HG03442 (cell line): ENCODE data around the gene UBE2I.

ENCODE experiments used
- ATAC-seq: cut with Tn5 transposase; IDR thresholded peaks from one replicate; pipeline ENCODE4 v1.9.1; 2021; ENCODE audit warnings: mild to moderate bottlenecking, moderate library complexity; ENCODE audit not compliant: unreplicated experiment

Gene UBE2I

DNA sequence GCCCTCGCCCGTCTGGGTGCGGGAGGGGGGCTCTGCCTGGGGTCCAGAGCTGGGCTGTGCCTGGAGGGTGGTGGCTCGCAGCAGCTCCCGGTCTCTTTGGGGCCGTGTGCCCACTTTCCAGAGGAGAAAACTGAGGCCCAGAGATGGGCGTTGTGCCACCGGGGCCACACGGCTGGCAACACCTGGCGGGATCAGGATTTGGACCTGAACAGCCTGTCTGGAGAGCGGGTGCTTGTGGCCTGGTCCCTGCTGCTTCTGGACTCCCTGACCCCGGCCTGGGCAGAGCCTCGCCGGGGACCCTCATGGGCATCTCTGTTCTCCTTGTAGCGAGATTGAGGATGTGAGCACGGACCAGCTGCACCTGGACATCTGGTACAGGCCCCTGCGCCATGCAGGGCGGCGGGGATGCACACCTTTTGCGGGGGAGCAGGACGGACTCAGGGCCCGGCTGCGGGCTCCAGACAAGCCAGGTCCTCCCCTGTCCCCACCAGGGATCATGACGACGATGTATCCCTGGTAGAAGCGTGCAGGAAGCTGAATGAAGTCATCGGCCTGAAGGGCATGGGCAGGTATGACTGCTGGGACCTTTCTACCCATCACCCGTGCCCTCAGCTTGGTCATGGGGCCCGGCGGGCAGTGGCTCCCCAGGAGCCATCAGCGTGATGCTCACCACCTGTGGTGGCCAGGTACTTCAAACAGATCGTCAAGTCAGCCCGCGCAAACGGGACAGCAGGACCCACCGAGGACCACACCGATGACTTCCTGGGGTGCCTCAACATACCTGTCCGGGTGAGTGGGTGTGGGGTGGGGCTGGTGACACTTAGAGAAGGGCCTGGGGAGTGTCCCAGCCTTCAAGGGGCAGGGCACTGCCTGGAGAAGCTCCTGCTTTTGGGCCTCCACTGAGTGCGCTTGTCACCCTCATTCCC is 32.3 kb downstream of the UBE2I start:
- no peak for ATAC-seq

DNA sequence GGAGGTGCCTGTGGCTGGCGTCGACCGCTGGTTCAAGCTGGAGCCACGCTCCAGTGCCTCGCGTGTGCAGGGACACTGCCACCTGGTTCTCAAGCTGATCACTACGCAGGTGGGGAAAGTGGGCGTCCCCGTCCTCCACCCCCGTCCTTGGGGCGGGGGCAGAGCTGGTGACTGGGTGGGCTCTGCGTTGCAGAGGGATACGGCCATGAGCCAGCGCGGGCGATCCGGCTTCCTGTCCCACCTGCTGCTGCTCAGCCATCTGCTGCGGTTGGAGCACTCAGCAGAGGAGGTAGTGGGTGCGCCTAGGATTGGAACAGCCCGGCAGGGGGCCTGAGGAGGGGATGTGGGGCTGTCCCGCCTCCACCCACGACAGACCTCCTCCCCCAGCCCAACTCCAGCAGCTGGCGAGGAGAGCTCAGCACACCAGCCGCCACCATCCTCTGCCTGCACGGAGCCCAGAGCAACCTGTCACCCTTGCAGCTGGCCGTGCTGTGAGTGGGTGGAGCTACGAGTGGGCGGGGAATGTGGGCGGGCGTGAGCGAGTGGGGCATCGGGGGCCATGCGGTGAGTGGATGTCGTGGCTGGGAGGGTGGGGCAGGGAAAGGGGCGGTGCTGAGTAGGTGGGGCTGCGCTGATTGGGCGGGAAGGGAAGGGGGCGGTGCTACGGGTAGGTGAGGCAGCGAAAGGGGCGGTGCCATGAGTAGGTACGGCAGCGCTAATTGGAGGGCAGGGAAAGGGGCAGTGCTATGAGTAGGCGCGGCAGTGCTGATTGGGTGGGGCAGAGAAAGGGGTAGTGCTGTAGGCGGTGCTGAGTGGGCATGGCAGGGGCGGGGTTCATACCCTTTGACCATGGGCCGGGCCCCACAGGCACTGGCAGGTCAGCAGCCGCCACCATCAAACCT is 33.3 kb downstream of the UBE2I start:
- peak; percentile 85 for ATAC-seq

GRCh38 chr16:1343428-1344242 is 34.2 kb downstream of the UBE2I start:
- ATAC-seq: peak; percentile 11

DNA sequence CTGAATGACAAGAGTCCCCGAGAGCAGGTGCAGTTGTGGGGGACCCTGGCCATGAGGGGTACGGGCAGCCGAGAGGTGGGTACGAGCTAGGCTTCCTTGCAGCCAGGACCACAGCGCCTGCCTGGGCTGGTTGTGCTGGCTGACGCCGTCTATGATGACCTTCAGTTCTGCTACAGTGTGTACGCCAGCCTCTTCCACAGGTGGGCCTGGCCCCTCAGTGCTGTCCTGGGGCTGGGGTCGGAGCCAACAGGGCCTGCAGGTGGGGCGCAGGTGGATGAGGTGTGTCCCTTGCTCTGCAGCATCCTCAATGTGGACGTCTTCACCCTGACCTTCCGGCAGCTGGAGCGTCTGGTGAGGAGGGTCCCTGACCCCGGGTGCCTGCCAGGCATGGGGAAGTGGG is 35.1 kb downstream of the UBE2I start:
- ATAC-seq: no peak

DNA sequence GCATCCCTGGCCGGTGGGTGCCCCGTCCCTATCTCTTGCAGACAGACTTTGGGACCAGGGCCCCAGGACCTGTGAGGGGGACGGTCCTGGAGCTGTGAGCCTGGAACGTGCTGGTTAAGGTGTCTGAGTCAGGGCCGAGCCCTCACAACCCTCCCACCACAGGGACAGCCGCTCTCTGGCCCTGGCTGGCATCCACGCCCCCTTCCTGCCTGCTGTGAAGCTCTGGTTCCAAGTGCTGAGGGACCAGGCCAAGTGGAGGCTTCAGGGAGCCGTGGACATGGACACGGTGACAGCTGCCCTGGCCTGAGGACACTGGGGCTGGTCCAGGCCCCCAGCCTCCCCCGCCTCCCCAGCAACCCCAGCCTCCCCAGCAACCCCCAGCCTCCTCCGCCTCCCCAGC is 35.7 kb downstream of the UBE2I start:
- no peak for ATAC-seq

- ATAC-seq: no peak
These were observed 36.4 kb downstream of the UBE2I start for GRCh38 chr16:1345651-1346421.

DNA sequence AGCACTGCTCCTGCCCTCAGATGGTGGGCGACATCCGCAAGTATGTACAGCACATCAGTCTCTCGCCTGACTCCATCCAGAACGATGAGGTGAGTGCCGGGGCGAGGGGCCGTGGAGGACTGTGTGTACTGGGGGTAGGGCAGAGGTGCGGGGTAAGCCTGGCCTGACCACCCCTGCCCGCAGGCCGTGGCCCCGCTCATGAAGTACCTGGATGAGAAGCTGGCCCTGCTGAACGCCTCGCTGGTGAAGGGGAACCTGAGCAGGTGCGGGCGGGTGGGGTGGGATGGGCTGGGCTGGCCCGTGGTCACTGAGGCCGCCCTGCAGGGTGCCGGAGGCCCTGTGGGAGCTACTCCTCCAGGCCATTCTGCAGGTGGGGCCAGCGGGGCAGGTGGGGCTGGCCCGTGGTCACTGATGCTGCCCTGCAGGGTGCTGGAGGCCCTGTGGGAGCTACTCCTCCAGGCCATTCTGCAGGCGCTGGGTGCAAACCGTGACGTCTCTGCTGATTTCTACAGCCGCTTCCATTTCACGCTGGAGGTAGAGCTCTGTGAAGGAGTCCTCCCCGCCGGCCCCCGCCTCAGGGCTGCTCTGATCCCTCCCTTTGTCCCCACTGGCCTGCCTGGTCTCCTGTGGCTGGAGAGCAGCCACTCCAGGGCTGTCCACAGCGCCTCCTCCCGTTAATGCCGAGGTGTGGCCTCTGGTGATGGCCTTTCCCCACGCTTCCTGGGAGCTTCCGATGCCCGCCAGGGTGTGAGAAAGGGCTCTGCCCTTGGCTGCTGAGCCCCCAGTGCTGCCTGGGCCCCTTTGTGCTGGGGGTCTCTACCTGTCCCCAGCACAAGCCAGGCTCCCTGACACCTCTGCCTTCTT is 37.2 kb downstream of the UBE2I start:
- no peak for ATAC-seq

- ATAC-seq: no peak
These were observed 37.9 kb downstream of the UBE2I start for GRCh38 chr16:1347286-1347855.

- ATAC-seq: no peak
These were observed 38.5 kb downstream of the UBE2I start for GRCh38 chr16:1347962-1348361.

DNA sequence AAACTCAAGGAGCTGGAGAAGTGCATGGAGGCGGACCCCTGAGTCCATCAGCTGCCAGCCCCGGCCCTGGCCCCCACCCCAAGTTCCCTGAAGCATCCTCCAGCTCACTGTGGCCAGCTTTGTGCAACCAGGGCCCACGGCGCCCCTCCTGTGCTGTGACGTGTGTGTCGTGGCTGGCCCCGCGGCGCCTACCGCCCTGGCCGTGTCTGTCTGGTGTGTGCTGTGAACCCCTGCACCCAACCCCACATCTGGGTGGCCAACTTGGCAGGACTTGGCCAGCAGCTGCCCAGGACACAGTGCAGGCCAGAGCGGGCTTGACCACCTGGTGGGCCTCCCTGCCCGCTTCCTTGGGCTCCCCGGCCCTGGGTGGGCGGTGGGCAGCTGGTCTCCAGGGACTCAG is 39.0 kb downstream of the UBE2I start:
- ATAC-seq: no peak

- no peak for ATAC-seq
These were observed 39.5 kb downstream of the UBE2I start for GRCh38 chr16:1348926-1349325.

GRCh38 chr16:1349351-1349750 is 39.9 kb downstream of the UBE2I start:
- ATAC-seq: no peak

DNA sequence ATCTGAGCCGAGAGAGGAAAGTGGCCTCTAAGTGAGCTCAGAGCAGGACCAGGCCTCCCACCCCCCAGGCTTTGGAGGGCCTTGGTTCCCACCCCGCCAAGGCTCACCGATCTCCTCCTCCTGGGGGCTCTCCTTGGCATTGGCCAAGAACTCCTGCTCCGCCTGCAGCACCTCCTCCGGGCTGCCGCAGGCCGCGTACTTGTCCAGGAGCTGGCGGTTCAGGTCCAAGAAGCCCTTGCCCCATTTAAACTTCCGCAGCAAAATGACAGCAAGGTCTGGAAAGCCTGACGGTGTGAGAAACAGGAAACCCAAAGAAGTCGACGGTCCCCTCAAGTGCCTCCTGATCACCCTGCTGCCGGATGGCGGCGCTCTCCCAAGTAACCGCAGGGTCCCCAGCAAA is 40.5 kb downstream of the UBE2I start:
- no peak for ATAC-seq

GRCh38 chr16:1350691-1351090 is 41.3 kb downstream of the UBE2I start:
- ATAC-seq: no peak

GRCh38 chr16:1351215-1351581 is 41.8 kb downstream of the UBE2I start:
- no peak for ATAC-seq

DNA sequence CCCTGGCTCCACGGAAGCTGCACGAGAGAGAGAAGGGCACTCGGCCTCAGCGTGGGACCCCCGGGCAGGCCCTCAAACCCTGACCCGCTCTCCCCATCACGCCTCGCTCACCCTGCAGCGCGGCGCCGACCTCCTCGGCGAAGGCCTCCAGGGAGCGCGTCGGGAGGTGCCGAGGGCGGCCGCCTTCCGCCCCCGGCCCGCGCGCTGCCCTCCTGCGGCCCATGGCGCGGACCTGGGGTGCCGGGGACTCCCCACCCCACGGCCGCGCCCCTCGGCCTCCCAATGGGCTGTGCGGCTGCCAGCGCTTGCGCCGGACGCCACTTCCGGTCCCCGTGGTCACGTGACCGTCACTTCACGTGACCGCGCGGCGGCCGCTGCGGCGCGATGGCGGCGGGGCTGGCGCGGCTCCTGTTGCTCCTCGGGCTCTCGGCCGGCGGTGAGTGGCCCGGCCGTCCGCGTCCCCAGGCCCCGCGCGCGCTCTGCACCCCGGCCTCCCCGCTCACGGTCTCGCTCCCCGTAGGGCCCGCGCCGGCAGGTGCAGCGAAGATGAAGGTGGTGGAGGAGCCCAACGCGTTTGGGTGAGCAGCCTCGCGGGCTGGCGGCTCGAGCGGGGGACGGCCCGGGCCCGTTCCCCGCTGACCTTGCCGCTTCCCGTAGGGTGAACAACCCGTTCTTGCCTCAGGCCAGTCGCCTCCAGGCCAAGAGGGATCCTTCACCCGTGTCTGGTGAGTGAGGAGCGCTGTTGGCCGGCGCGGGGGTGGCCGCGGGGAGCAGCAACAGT is 42.3 kb downstream of the UBE2I start, which contains the start of the genes GNPTG and TSR3:
TSS of gene GNPTG (plus strand) at position 350 of the 781 bp plus-strand sequence. CDS start at position 385, 35 bp downstream.
TSS of gene TSR3 (minus strand) at position 297 of the 781 bp plus-strand sequence. CDS start at position 223, 74 bp downstream.
- ATAC-seq: peak; percentile 69

- no peak for ATAC-seq
These were observed 45.5 kb downstream of the UBE2I start for GRCh38 chr16:1354815-1355540.
